ENCODE data around the gene ERN1.

ERN1 gene

DNA sequence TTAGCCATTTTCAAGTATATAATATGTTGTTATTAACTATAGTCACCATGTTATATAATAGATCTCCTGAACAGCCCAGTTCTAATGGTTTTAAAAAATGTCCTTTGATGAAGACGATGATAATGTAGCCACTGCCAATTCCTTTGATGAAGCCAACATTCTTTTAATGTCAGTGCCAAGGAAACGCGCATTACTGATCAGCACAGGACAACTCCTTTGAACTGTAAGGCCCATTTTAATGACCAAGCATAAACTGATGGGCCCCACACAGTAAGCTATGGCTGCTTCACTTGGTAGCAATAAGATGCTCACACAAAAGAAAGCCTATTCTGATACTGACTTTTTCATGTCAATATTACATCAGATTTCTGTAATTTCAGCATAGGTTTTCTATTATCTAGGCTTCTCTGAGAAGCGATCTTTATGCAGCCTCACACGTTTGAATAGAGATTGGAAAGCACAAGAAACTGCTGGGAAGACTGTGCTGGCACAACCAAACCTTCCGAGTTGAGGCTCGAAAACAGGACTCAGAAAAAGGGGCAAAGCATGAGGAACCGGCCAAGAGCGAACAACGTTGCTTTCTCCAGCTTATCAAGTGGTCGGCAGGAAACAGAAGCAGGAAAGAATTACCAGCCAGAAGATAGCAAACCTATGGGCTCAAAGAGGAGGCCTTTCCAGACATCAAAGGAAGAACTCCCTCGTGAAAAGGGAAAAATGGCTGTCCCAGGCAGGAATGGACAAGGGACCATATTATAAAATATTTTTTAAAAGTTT, 19.4 kb downstream of the ERN1 start:
- DNase-seq (ENCODE audit: low read depth in 2 of 2) = no peak

DNA sequence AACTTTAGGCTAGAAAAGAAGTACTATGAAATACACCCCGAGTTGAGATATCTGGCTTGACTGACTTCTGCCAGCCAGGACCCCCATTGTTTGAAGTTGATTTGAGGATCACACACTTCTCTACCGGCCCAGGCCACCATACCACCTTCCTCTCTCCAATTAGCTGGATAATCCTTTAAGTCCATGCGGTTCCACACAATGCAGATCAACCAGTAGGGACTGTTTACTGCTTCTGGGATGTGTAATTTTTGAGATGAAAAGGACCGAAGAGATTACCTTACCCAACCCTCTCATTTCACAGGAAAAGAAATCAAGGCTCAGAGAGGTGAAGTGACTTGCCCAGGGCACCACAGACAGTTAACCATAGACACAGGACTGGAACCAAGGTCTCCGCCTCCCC, 20.5 kb downstream of the ERN1 start:
- DNase-seq (ENCODE audit: low read depth in 2 of 2) = no peak

DNA sequence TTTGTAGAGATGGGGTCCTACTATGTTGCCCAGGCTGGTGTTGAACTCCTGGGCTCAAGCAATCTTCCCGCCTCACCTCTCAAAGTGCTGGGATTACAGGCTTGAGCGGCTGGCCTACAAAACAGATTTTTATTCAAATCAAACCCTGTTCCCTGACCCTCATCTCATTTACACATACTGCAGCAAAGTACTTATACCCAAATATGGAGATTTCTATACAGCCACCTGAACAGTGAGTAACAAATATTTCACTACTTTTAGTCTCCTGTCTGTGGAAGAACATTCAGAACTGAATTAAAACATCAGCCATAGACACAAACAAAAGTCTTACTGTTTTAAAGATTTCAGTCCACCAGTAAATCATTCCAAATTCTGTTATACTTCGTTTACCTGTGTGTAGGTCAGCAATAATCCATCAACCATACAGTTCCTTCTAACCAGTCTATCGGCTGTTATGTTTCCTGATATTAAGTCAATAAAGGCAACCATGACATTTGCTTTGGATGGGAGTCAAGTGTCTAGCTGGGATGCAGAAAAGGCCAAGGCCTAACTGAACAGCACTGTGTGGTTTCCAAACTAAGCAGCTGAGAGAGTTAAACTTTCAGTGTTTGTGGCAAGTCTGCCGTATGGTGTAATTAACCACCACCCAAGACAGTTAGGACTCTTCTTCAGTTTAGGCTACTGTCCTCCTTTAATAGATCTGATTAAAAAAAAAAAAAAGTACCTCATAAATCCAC, 22.3 kb downstream of the ERN1 start:
- no peak for DNase-seq (ENCODE audit: low read depth in 2 of 2)

DNA sequence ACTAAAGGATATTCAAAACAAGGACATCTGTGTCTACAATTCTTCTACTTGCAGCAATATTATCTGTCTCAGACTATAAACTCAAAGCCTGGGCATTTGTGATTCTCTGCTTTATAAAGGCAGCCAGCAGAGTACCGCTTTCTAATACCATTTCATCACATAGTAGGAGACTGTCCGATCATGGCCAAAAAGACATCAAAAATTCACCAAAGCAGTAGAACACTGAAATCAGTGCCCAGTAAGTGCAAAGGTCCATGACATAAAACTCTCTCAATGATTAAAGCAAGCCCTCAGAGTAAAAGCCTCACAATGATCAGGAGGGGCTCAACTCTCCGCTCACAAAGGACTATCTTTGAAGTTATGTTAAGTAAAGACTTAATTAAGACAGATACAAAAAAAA, 23.0 kb downstream of the ERN1 start:
- DNase-seq (ENCODE audit: low read depth in 2 of 2) = no peak

DNA sequence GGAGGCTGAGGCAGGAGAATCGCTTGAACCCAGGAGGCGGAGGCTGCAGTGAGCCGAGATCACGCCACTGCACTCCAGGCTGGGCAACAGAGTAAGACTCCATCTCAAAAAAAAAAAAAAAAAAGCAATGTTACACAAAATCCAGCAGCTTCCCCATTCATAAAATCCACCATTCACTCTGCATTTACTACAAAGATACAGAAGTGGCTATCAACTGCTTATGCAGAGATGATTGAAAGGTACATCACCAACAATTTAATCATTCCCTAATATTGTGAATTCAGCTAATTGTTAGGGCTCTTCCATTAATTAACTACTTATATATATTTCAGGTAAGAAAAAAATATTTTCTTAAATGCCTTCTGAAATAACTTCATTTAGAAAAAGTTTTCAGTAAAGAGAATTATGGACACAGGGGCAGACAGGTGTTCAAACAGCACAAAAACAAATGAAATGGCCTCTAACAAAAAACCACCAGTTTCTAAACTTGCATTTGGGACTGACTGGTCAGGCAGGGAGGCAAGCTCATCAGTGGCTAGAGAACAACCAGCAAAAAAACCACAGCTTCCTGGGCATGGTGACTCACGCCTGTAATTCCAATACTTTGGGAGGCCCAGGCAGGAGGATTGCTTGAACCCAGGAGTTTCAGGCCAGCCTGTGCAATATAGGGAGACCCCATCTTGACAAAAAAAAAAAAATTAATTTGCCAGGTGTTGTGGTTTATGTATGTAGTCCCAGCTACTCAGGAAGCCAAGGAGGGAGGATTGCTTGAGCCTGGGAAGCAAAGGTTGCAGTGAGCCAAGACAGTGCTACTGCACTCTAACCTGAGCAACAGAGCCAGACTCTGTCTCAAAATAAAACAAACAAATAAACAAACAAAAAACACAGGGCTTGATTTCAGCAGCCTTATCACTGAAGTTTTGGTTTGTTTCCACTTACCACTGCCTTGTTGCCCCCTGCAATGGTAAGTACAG, 26.3 kb downstream of the ERN1 start:
- DNase-seq (ENCODE audit: low read depth in 2 of 2) = no peak

DNA sequence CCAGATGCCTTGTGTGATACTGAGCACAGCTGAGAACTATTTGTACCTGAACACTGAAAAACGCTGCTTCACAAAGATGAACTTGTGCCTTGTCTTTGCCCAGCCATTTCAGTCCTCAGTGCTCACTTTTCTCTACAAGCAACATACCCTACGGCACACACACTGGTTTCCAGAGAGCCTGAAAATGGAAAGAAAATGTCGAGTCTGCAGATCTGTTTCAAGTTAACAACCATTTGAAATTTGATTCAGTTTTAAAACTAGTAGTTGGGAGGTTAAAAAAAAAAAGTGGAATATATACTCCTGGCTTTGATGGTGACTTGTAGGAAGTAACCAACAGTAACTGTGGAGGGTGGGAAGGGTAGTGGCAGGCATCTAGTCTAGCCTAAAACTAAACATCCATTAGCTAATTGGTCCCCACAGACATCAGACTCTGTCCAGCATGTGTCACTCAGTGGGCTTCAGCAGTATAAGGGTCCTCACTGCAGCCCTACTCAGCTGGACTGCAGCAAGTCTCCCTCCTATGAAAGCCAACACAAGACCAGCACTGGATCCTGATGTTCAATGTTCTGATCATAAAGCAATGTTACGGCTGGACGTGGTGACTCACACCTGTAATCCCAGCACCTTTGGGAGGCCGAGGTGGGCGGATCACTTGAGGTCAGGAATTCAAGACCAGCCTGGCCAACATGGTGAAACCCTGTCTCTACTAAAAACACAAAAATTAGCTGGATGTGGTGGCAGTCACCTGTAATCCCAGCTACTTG, 27.1 kb downstream of the ERN1 start:
- no peak for DNase-seq (ENCODE audit: low read depth in 2 of 2)

DNA sequence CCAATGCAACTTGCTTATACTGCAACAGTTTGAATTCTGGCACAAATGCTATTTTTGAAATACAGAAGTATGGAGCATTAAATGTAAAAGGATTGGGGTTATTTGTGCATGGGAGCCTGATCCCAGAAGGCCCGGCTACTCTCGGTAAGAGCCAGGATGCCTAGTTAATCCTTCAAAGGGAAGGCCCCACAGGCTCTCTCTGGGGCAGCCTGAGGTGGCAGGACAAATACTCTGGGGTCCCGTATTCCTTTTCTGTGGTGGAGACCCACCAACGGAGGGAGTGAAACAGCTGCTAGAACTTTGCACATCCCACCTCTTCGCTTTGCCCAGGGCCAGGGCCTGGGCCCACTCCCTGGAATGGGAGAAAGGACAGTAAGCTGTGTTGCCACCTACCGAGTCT, 30.4 kb downstream of the ERN1 start:
- DNase-seq (ENCODE audit: low read depth in 2 of 2) = no peak

DNA sequence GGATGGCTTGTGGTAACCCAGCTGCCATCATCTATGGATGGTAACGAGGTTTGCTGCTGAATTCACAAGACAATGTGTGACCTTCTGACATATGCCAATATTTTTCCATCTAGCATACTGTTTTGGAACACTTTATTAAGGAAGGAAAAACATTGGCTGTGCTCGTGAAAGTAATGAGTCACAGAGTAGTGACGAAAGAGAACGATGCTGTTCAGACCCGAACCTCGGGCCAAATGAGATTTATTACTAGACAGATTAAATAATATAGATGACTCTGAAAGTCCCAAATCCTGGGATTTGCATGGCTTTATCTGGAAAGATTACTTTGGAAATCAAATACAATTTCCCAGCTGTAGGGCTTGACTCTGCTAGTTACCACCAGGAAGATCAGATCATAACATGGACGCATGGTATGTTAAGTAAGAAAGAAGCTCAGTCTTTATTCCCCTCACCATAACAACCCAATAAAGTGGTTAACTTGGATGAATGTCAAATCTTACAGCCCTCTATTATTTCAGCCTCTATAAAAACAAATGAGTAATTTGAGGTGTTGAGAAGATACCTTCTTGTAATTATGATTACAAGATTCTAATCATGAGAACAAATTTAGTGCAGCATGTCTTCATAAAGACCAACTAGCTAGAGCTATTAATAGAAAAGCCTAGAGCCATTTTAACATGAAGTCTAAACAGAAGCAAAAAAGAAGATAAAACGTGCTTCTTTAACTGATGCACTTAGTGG, 32.6 kb downstream of the ERN1 start:
- no peak for DNase-seq (ENCODE audit: low read depth in 2 of 2)

DNA sequence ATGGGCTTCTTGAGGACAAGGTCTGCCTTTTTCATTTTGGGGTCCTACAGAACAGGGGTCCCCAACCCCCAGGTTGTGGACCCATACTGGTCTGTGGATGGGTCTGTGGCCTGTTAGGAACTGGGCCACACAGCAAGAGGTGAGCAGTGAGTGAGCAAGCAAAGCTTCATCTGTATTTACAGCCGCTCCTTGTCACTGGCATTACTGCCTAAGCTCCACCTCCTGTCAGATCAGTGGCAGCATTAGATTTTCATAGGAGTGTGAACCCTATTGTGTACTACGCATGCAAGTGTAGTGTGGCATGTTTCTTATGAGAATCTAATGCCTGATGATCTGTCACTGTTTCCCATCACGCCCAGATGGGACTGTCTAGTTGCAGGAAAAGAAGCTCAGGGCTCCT, 33.9 kb downstream of the ERN1 start:
- DNase-seq (ENCODE audit: low read depth in 2 of 2) = no peak

DNA sequence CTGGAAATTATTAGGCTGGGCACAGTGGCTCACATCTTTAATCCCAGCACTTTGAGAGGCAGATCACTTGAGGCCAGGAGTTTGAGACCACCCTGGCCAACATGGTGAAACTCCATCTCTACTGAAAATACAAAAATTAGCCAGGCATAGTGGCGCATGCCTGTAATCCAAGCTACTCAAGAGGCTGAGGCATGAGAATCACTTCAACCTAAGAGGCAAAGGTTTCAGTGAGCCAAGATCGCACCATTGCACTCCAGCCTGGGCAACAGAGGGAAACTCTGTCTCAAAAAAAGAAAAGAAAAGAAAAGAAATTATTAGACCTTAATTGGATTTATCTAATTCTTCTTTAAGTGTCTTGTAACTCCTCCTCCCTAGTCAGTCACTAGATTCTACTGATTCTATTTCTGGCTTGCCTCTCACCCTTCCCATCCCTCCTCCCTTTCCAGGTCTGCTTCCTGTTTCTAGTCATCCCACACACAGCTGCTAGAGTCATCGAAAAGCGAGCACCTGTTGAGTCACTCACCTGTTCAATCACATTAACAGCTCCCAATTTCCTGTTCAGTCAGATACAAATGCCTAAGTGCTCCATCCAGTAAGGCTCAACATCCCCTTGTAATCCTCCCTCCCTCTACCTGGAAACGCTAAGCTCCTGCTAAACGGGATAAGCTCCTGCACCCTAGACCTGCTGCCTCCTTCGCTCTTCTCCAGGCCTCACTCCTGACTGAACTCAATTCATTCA, 34.6 kb downstream of the ERN1 start:
- no peak for DNase-seq (ENCODE audit: low read depth in 2 of 2)

DNA sequence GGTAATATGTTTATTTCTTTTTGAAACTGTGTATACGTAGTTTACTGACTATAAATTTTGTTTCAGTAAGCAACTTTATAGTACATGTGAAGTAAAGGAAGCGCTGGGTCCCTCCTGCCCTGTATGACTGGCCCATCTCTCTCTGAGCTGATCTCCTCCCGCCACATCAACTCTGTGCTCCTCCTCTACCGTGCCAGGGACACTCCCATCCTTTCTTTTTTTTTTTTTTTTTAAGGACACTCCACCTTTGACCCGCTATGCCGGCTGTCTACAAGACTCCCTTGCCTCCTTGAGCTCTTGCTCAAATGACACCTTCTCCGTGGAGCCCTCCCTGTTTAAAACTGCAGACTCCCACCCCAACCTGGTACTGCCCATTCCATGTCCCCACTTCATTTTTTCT, 35.5 kb downstream of the ERN1 start:
- no peak for DNase-seq (ENCODE audit: low read depth in 2 of 2)

DNA sequence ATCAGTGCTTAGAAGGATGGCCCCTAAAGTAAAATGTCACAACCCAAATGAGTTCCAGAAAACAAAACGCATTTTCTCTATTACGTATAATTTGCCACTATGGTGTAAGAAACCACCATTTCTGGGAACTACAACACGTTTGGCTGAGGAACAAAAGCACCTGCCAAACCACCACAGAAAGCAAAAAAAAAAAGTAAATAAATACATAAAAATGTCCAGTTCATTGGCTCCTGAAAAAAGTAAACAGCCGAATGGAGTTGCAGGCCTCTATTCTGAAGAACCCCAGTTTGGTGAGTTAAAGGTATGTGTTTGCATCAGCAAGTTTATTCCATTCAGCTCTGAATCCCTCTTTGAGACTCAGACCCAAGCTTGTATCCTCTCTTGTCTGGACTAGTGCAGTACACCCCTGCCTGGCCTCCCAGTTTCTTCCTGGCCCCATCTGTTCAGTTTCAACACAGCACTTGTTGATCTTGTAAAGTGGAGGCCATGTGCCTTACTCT, 36.9 kb downstream of the ERN1 start:
- no peak for DNase-seq (ENCODE audit: low read depth in 2 of 2)

DNA sequence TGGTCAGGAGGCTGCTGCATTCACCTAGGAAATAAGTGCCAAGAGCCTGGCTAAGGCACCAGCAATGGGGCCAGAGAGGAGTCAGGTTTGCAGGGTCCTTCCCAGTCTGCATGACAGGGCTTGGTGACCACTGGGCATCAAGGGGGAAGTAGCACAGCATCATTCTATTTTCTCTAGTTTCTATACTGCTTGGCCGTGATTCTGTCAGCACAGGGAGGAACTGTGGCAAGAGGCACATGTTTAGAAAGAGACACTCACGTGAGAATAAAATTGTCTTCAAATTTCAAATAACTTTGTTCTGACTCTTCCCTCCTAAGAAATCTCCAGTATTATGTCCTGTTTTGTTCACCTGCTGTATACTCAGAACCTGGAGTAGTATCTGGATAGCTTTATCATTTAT, 37.8 kb downstream of the ERN1 start:
- DNase-seq (ENCODE audit: low read depth in 2 of 2) = no peak

DNA sequence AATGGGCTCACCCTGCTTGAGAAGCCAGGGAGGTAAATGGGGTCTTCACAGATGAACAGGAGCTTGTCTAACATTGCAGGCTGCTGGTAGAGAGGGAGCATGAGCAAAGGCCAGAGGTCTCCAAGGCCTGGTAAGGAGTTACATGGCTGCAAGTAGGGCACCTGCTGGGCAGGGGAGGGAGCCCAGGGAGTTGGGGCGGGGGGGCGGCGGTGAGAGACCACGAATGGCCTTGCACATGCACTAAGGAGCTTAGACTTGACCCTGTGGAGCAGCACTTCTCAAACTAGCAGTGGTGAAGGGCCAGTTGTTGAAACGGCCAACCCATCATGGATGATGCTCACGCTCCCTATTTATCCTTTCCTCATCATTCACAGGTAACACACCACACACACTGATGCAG, 38.4 kb downstream of the ERN1 start:
- no peak for DNase-seq (ENCODE audit: low read depth in 2 of 2)

DNA sequence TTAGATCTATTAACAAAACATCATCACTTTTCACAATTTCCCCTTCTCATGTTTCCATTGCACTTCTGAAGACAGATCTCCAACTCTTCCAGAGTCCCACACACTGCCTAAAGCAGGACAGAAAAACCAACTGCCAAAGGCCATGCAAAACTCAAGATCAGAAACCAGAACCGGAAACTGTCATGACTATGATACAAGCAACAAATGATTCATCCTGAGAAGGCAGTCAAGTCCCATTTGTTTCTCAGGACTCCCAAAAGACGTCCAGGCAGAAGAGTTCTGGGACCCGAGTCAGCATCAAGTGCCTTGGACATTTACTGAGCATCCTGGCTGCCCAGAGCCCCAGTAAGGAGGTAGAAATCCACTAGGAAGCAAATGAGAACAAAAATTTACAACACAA, 38.8 kb downstream of the ERN1 start:
- no peak for DNase-seq (ENCODE audit: low read depth in 2 of 2)

DNA sequence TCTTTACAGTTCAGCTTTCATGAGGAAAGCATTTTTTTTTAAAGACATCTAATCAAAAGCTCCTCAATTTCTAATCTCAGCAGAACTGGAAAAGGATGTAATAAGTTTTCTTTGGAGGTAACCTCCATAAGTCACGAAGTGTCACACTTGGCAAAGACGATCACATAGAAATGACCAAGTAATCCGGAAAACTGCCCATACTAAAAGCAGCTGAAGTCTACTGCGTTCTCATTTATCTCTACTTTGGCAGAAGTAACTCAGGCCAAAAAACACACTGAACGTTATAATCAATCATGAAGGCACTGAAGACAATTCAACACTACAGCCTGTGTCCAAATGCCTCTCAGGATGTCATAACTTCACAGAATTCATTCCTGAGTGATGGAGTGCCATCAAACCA, 39.8 kb downstream of the ERN1 start:
- DNase-seq (ENCODE audit: low read depth in 2 of 2) = no peak

DNA sequence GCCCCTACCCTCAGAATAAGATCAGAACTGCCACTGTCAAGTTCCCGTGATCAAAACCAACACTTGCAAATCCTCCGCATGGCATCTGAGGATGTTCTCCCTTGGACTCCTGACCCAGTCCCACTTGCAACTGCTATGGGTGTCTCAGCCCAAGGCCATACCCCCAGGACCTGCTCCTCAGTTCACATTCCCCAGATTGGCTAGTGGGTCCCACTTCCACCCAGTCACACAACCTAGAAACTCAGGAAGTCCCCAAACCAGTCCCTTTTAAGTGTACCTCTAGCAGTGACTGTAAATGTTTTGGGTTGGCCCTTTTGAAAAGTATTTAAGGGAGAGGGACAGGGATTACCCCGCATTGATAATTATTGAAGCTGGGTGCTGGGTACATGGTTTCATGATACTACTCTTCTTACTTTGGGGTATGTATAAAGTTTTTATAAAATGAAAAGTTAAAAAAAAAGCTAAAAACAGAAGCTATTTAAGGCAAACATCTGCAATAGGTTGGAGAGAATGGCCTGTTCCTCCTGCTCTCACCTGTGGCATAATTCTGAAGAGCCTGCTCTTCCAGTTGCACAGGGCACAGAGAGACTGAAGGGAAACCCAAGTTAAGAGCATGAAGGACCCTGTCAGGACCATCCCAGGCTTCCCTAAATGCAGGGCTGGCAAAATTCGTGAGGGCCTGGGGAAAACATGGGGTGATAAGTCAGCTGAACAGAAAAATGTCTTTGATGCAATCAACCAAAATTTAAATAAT, 42.5 kb downstream of the ERN1 start:
- no peak for DNase-seq (ENCODE audit: low read depth in 2 of 2)

DNA sequence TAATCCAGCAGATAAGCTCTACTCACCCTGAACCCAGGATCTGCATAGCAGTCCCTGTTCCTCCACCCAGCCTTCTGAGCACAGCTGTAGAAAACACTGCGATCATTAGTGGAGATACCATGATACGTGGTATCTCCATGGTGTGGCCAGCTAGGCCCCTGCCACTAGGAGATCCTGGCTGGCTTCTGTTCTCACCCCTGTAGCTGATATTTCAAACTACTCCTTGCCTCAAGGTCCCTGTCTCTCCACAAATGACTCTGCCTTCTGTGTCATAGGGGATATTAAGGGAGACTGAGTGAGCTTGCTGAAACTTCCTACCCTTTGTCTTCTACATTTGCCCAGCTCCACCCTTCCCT, 44.3 kb downstream of the ERN1 start:
- DNase-seq (ENCODE audit: low read depth in 2 of 2) = no peak

DNA sequence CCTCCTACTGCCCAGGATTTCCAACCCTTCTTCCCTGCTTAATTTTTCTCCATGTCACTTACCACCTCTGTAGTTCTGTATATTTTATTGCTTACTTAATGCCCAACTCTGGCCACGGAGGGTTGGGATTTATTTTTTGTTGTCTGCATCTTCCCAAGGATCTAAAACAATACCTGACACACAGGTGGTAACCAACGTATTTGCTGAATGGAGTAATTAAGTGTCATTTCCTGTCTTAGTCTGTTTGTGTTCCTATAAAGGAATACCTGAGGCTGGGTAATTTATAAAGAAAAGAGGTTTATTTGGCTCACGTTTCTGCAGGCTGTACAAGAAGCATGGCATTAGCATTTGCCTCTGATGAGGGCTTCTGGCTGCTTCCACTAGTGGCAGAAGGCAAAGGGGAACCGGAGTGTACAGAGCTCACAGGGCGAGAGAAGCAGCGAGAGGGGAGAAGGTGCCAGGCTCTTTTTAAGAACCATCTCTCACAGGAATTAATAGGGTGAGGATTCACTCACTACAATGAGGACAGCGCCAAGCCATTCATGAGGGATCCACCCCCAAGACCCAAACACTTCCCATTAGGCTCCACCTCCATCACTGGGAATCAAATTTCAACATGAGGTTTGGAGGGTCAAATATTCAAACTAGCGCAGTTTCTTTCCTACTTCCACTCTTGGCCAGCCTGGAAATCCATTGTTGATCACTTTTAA, 44.8 kb downstream of the ERN1 start:
- DNase-seq (ENCODE audit: low read depth in 2 of 2) = no peak

All from fibroblast of skin of left biceps (primary cell).